GM21528 (cell line): ENCODE measurements around the gene NHS.

ENCODE experiments used
- ATAC-seq: cut with Tn5 transposase; IDR thresholded peaks from one replicate; pipeline ENCODE4 v1.9.1; 2021; ENCODE audit warnings: mild to moderate bottlenecking, moderate library complexity; ENCODE audit not compliant: unreplicated experiment, low FRiP score

Gene NHS

DNA sequence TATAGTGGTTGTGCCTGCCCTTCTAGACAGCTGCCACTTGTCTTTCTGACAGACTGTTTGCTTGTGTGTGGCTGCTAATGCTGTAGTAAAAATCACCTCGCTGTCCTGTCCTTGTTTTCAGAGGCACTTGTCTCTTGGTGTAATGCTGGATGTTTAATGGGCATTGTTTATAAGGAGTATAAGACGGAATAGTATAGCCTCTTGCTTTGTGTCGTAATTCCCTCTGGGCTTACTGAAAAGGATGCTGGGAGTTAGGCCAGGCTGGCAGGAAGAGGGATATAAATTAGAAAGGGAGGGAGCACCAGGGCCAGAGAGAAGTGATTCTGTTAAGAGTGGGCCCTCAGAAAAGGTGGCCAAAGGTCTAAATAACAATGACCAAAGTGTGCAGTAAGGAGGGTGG lies 29.0 kb downstream of the NHS start:
- no peak for ATAC-seq

GRCh38 chrX:17405225-17405969 lies 30.4 kb downstream of the NHS start:
- ATAC-seq, result no peak

DNA sequence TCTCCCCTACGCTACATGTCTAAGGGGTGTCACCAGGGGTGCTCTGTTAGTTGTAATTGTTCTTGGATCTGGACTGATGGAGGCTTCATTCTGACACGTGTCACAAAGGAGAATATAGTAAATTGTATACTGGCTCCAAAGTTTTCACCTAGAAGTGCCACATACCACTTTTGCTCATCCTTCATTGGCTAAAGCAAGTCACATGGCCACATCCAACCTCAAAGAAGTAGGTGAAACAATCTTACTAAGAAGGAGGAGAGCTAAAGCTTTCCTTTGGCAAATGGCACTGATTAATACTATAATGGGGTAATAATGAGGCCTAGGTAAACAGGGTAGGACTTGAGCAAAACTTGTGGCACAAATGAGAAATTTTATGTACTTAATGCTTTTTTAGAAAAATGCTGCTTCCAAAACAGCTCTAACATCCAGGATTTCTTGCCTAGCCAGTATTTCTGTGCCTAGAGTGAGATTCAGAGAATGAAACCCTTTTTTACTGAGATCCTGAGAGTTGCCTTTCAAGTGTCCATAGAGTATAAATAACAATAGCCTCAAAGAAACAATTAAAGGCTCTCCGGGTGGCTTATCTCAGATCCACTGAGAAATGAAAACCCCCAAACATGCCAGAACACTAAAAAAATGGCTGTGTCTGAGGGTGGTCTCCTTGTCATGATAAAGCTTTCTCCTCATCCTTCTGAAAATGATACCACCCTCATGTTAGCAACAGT lies 34.7 kb downstream of the NHS start:
- no peak for ATAC-seq

DNA sequence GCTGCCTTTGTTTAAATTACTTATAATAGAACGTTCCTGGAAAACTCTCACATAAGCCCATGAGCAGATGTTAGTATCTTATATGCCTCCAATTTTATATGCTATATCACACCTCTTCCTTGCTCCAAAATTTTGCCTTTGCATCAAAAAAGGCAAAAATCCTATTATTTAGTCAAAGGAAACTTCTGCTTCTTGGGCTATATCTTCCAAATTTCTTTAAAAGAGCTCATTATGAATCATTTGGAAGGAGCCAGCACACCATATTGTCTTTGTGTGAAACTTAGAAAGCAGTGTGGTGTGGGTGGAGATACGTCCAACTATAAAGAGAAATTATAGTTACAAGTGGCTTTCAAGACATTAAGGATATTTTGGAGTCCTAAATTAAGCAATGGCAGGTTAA lies 35.7 kb downstream of the NHS start:
- ATAC-seq, result no peak

- ATAC-seq, result no peak
These were observed 36.2 kb downstream of the NHS start for GRCh38 chrX:17411205-17411604.

DNA sequence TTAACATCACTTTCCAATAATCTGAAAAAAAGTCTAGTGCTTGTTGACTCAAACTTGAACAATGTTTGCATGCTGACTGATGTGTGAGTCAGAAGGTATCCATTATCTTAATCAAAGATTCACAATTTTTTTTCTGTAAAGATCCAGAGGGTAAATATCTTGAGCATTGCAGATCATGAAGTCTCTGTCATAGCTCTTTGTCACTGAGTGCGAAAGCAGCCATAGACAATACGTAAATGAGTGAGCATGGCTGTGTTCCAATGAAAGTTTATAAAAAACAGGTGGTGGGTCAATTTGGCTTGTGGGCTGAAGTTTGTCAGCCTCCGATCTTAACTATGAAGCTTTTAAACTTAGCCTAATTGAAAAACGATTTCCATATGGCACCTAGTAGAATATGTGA lies 37.7 kb downstream of the NHS start:
- no peak for ATAC-seq

DNA sequence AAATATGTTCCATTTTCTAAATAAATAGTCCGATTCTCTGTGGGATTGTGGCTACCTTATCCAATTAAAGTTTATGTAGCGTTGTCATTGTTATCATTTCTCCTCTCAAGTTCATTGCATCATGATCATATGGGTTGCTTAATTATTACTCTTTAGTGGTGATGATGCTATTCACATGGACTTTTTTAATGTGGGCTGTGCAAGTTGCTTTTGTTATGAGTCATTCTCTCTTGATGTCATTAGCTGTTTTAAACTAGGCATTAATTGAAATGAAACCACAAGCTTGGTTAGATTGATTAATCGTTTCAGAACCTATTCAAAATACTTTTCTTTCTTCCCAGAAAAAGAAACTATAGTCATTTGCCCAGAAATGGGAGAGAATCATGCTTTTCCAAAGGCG lies 38.2 kb downstream of the NHS start:
- no peak for ATAC-seq

DNA sequence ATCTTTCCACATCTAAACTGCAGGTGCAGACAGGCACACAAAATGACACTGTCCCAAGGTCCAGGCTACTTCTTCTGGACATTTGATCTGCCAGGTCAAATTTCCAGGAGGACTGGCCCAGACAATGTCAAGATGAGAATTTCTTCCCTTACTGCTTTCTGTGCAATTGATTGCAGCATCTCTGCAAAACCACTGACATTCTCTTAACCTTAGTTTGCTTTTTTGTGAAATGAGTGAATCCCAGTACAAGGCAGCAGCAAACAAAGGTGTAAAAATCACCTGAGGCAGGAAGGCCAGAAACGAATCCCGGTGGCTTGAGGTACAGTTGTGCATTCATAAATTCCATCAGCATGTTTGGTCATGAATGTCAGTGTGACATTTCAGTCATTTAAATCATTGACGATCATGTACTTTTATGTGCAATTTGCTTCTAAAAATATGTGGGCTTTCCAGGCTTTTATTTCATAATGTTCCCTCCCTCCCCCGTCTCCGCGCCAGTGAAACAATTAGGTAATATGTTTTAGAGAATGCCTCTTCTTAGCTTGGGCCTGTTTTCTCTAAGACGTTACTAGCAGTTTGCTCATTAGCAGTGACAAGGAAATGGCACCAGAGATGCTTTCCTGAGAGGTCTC lies 39.1 kb downstream of the NHS start:
- no peak for ATAC-seq

GRCh38 chrX:17414839-17415238 lies 39.8 kb downstream of the NHS start:
- no peak for ATAC-seq

DNA sequence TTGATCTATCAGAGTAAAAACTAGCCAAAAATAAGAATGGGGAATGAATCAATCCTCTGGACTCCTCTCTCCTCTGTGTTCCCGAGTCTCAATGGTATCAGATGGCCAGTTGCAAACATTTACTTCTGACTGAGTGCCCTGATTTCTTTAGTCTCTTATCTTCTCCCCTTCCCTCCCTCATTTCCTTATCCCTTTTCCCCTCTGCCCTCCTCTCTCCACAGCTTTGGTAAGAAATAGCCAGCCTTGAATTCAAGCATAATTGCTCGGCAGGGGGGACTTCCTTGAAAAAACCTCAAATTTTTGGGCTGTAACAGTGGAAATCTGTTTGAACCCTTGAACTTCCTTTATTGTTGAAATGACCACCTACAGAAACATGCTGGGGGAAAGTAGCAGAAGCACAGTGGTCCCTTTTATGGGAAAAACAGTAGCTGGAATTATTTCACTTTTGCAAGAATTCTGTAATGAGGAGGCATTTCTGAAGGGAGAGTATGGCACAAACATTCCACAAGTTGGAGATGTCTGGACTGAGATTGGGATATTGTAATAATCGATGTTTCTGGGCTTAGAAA lies 40.3 kb downstream of the NHS start:
- no peak for ATAC-seq

GRCh38 chrX:17417372-17417771 lies 42.4 kb downstream of the NHS start:
- ATAC-seq, result no peak

GRCh38 chrX:17425136-17425535 lies 50.1 kb downstream of the NHS start:
- no peak for ATAC-seq

- no peak for ATAC-seq
These were observed 50.6 kb downstream of the NHS start for GRCh38 chrX:17425551-17425950.

- ATAC-seq, result no peak
These were observed 56.2 kb downstream of the NHS start for GRCh38 chrX:17431171-17431570.

DNA sequence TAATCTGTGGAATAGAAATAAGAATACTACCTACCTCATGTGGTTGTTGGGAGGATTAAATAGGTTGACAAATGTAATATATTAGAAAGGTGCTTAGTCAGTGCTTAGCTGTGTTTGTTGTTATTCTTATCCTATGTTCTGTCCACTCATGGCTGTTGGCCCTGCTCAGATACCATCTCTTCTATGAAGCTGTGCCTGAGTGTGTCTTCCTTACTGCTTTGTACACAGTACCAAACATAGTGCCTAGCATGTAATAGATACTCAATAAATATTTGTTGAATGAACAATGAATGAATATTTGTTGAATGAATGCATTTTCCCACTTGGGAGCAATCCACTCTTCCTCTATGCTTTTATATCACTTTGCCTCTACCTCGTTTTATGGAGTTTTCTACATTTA lies 57.2 kb downstream of the NHS start:
- no peak for ATAC-seq

GRCh38 chrX:17433965-17434364 lies 59.0 kb downstream of the NHS start:
- ATAC-seq, result no peak

DNA sequence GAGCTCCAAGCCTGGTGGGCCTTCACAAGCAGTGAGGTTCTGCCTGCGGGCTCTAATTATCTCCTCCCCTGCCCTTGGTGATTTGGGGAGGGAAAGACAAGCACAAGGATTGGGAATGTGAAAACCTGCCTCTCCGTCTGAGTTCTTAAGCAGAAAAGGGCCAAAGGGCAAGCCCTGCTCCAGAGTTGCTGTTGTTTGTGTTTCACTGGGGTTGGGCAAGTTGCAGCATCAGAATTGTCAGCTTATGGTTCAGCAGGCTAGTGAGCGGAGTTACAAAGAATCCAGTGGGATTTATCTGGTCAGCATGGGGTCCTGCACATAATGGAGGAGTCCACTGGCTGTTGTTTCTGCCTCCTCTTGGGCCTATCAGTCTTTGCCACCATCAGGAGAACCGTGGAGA lies 60.5 kb downstream of the NHS start:
- ATAC-seq, result no peak

DNA sequence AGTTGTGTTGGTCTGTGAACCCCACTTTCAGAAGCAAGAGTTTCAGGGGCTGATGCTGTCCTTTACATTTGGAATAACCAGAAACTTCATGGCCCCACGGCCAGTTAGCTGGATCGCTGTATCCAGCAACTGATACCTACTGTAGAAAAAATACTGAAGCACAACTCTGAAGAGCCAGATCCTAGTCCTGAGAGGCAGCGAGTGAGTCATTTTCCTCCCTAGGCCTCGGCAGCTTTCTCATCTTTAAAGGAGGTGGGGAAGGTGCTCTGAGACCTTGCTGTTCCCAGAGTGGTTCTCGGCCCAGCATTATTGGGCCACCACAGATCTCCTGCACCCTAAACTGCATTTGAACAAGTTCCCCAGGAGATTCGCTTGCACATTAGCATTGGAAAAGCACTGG lies 63.2 kb downstream of the NHS start:
- no peak for ATAC-seq

GRCh38 chrX:17440258-17440657 lies 65.3 kb downstream of the NHS start:
- no peak for ATAC-seq

GRCh38 chrX:17440836-17441235 lies 65.8 kb downstream of the NHS start:
- ATAC-seq, result no peak

DNA sequence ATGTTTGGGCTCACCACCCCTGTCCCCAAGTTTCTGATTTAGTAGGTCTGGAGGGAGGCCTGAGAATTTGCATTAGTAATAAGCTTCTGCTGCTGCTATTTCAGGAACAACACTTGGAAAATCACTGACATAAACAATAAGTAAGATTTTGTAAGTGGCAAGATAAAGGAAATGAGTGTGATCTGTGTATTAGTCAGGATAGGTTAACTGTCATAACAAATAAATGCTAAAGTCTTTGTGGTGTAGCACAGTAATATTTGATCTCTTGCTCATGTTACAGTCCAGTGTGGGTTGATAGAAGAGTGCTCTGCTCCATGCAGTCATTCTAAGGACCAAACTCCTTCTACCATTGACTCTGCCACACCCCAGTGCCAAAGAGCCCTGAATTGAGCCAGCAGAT lies 67.0 kb downstream of the NHS start:
- ATAC-seq, result no peak
